Ureter (tissue), 1 donor: Measurements from ENCODE around the gene F7. TPM values are rescaled to one million over a fixed set of nuclear protein-coding genes. Genes with fewer than 3 reads are reported as not detected.
A peak's percentile ranks its signal among the peaks of the same experiment; 100 is the strongest.

Experiments used
- DNase-seq: peaks from one replicate; pipeline ENCODE4 v3.0.0-alpha.2; 2020; ENCODE audit warnings: low spot score
- total RNA-seq: library from RNA; stranded (reverse); gene quantifications from one replicate; pipeline ENCODE4 v1.2.4, GENCODE V29; 2023
- donor health status: DM: yes; HTN: yes; CAD: no.

F7 gene
- total RNA-seq, 1 donor from 2014 or later: not detected

- no peak for DNase-seq
Observed at GRCh38 chr13:113117911-113118260, 12.3 kb downstream of the F7 start.

GRCh38 chr13:113118261-113119021 is 12.8 kb downstream of the F7 start:
- DNase-seq: no peak

GRCh38 chr13:113119166-113119821 is 13.7 kb downstream of the F7 start:
- no peak for DNase-seq

- no peak for DNase-seq
Observed at GRCh38 chr13:113119822-113120189, 14.2 kb downstream of the F7 start.

- no peak for DNase-seq
Observed at GRCh38 chr13:113120300-113121182, 14.9 kb downstream of the F7 start.

- DNase-seq: no peak
Observed at GRCh38 chr13:113121183-113121927, 15.8 kb downstream of the F7 start.

- no peak for DNase-seq
Observed at GRCh38 chr13:113121928-113122471, 16.4 kb downstream of the F7 start.

- DNase-seq: peak; percentile 78
Observed at GRCh38 chr13:113122550-113123225, 17.1 kb downstream of the F7 start, which contains the start of gene F10. Gene F10 (plus strand): TSS chr13:113122799. CDS start chr13:113122856, 57 bp downstream.

GRCh38 chr13:113123226-113124201 is 17.9 kb downstream of the F7 start:
- DNase-seq: no peak

- no peak for DNase-seq
Observed at GRCh38 chr13:113124211-113124970, 18.8 kb downstream of the F7 start.

GRCh38 chr13:113125506-113126264 is 20.1 kb downstream of the F7 start:
- no peak for DNase-seq

GRCh38 chr13:113126265-113127150 is 20.9 kb downstream of the F7 start:
- DNase-seq: no peak

GRCh38 chr13:113129480-113129879 is 23.9 kb downstream of the F7 start:
- DNase-seq: no peak

GRCh38 chr13:113129921-113130750 is 24.5 kb downstream of the F7 start:
- no peak for DNase-seq

- DNase-seq: no peak
Observed at GRCh38 chr13:113135281-113135760, 29.7 kb downstream of the F7 start.
